Measurements from ENCODE around the gene TBC1D22A.

TBC1D22A gene

DNA sequence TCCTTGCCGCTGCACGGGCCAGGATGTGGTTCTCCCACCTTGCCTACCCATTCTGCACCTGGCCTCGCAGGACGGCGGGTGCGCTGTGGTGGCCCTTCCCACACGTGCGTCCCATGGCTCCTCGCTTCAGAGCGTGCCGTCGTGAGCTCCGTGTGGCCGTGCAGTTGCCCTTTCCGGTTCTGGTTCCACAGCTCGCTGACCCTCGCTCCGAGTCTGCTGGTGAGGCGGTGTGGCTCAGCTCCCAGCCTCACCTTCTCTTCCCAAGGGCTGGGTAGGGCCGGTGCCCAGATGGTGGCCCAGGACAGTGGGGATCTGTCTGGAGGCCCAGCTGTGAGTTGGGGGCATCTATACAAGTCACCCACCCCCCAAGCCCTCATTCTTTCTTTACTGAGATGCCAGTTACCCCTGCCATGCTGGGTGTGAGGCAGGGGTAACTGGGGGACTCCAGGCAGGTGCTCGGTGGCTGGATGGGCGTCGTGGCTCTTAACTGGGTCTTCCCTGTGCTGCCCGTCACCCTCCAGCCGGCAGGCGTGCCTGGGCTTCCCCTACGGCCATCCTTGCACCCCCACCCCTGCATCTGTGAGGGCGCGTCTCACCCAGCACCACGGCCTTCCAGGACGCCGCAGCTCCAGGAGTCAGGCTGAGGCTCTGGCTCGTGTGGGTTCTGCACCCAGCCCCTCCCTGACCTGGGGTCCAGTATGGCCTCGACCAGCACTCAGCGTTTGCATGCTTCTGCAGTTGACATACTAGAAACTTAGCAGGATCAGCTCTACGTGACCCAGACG lies 395.2 kb downstream of the TBC1D22A start:
- Mint-ChIP-seq H3K9me3 (no peaks in the 10 kb centered on the region), H3K36me3 (ENCODE audit: low read depth) (no peaks in the 10 kb centered on the region), H3K27ac (no peak overlapping the region), H3K4me3 (no peak overlapping the region), H3K4me1 (ENCODE audit: low read depth) (no peaks in the 10 kb centered on the region), H3K27me3 (ENCODE audit: low read depth) (no peaks in the 10 kb centered on the region)

DNA sequence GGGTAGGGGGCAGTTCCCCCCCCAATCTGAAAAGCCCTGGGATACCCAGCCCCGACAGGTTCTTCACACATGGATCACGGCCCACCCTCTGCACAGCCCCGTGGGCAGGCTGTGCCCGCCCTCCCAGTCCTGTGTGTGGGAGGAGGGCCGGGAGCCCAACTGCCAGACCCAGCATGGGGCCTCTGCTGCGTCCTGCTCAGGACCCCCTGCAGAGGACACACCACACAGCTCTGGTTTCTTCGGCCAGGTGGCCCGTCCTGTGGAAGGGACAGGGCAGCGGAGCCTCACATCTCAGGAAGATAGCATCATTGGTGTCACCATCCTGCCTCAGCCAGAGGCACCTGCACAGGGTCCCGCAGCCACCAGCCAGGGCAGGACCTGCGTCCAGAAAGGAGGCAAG lies 396.0 kb downstream of the TBC1D22A start:
- no peak overlapping the region for H3K4me3 Mint-ChIP-seq
- no peaks in the 10 kb centered on the region for H3K9me3 Mint-ChIP-seq
- no peaks in the 10 kb centered on the region for H3K4me1 Mint-ChIP-seq (ENCODE audit: low read depth)
- H3K27ac Mint-ChIP-seq: no peak overlapping the region
- no peaks in the 10 kb centered on the region for H3K36me3 Mint-ChIP-seq (ENCODE audit: low read depth)
- H3K27me3 Mint-ChIP-seq (ENCODE audit: low read depth): no peaks in the 10 kb centered on the region

DNA sequence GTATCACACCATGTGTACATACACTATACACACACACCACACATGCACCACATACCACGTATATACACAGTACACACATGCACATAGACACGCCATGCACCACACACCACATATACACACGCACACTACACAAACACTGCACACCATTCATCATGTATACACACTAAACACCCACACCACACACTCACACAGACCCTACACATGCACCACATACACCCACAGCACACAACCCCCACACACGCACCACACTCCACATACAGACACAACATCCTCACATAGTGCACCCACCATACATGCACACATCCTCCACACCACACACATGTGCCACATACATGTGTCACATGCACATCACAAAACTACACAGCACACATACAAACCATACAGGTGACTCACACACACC lies 397.1 kb downstream of the TBC1D22A start:
- Mint-ChIP-seq H3K4me1 (ENCODE audit: low read depth) (no peaks in the 10 kb centered on the region), H3K9me3 (no peaks in the 10 kb centered on the region)

DNA sequence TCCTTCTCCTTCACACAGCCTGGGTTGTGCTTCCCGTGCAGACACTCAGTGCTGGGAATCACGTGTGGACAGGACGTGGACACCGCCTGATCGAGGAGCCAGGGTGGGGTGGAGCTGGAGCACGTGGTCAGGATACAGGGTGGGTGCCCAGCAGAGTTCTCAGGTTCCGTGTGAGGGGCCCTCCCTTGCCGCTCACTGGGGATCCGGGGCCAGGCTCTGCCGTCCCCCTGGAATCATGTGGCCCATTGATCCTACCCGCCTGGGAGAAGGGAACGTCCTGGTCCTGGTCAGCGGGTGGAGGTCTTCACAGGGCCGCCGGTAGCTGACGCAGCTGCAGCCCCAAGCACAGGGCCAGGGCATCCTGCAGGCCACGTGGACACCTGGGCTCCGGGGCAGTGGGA lies 397.7 kb downstream of the TBC1D22A start:
- no peak overlapping the region for H3K27ac Mint-ChIP-seq

More for the DNA sequence above, 397.1 kb downstream of the TBC1D22A start:
- no peaks in the 10 kb centered on the region for H3K27me3 Mint-ChIP-seq (ENCODE audit: low read depth)
- H3K27ac Mint-ChIP-seq: no peak overlapping the region
- H3K4me3 Mint-ChIP-seq: no peak overlapping the region
- no peaks in the 10 kb centered on the region for H3K36me3 Mint-ChIP-seq (ENCODE audit: low read depth)

DNA sequence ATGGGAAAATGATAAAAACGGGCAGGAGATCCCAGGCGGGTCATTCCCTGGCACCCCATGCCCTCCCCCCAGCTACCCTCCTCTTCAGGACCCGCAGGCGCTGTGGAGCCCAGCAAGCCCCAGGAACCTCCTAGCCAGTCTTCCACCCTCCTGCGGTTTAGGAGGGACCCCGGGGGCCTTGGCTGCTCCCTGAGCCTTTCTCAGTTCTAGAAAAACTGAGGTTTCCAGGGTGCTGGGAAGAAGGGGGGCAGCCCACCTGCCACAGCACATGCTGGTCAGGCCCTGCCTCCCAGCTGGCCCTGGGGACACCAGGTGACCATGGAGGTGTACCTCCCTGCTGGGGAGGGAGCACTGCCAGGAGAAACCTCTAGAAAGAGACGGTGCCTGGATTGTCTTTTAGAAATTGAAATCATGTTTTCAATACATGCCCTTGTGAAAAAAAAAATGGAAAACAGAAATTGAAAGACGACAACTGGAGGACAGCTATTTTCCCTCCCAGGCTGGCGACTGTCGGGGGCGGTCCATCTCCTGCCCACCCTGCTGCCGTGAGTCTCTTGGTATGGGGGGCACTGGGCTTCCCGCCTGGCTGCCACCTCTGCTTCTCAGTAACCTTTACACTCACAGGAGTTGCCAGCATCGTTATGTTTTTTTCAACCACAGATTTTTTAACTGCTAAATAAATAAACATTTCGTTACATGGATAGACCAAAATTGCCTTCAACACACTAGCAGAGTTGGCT lies 398.5 kb downstream of the TBC1D22A start:
- H3K4me3 Mint-ChIP-seq: no peak overlapping the region
- no peaks in the 10 kb centered on the region for H3K9me3 Mint-ChIP-seq
- no peak overlapping the region for H3K27ac Mint-ChIP-seq
- H3K4me1 Mint-ChIP-seq (ENCODE audit: low read depth): no peaks in the 10 kb centered on the region
- no peaks in the 10 kb centered on the region for H3K27me3 Mint-ChIP-seq (ENCODE audit: low read depth)
- H3K36me3 Mint-ChIP-seq (ENCODE audit: low read depth): no peaks in the 10 kb centered on the region

More for the DNA sequence above, 397.7 kb downstream of the TBC1D22A start:
- Mint-ChIP-seq H3K9me3 (no peaks in the 10 kb centered on the region), H3K4me3 (no peak overlapping the region), H3K4me1 (ENCODE audit: low read depth) (no peaks in the 10 kb centered on the region), H3K27me3 (ENCODE audit: low read depth) (no peaks in the 10 kb centered on the region), H3K36me3 (ENCODE audit: low read depth) (no peaks in the 10 kb centered on the region)

DNA sequence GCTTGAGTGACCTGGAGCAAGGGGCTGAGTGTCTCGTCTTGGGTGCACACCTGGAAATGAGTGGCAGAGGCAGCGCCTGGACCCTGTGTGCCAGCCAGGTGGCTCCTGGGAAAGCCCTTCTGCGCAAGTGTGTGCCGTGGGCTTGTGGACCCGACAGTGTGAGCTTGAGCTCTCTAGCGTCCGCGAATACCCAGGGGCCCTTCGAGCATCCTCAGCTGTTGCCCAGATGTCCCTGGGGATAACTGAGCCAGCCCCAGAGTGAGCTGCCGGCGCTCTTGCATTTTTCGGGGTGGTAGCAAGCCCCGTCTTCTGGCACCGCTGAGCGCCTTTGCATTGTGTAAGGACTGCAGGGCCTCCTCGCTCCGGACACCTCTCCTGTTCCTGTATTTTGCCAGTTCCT lies 399.2 kb downstream of the TBC1D22A start:
- no peaks in the 10 kb centered on the region for H3K9me3 Mint-ChIP-seq
- no peaks in the 10 kb centered on the region for H3K27me3 Mint-ChIP-seq (ENCODE audit: low read depth)
- H3K36me3 Mint-ChIP-seq (ENCODE audit: low read depth): no peaks in the 10 kb centered on the region
- H3K27ac Mint-ChIP-seq: no peak overlapping the region
- no peaks in the 10 kb centered on the region for H3K4me1 Mint-ChIP-seq (ENCODE audit: low read depth)
- no peak overlapping the region for H3K4me3 Mint-ChIP-seq

DNA sequence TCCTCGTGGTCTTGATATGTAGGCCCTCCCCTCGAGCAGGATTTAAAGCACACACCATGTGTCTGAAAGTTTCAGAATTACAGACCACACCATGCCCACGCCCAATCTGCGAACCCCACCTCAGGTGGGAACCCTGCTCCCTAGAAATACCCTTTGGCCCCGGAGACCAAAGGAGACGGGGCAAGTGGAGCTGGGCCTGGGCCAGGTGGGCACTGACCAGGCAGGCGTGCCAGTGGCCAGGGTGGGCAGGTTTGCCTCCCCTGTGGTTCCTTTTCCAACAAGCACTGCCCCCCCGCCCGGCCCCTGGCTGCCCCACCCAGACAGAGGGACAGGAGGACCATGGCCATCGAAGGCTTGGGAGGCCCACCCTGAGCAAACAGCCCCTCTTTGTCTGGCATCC lies 400.4 kb downstream of the TBC1D22A start:
- Mint-ChIP-seq H3K27me3 (ENCODE audit: low read depth) (no peaks in the 10 kb centered on the region), H3K4me1 (ENCODE audit: low read depth) (no peaks in the 10 kb centered on the region), H3K9me3 (no peaks in the 10 kb centered on the region), H3K4me3 (no peak overlapping the region), H3K27ac (no peak overlapping the region), H3K36me3 (ENCODE audit: low read depth) (no peaks in the 10 kb centered on the region)

DNA sequence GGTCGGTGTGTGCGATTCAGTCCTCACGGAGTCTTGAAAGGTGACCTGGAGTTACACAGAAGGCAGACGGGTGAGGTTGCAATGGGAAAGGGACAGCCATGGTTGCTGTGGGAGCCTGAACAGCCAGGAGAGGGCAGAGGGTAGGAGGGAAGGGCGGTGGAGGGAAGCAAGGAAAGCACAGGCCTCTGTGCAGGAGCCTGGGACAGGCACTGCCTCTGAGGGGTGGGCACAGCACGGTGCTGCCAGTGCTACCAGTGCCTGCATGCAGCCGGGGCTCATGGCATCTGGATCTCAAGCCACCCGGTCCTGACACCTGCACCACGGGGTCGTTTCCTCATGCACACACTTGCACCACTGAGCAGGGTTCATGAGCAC lies 401.0 kb downstream of the TBC1D22A start:
- H3K4me3 Mint-ChIP-seq: no peak overlapping the region
- no peaks in the 10 kb centered on the region for H3K36me3 Mint-ChIP-seq (ENCODE audit: low read depth)
- H3K27me3 Mint-ChIP-seq (ENCODE audit: low read depth): no peaks in the 10 kb centered on the region
- no peak overlapping the region for H3K27ac Mint-ChIP-seq
- H3K4me1 Mint-ChIP-seq (ENCODE audit: low read depth): no peaks in the 10 kb centered on the region
- H3K9me3 Mint-ChIP-seq: no peaks in the 10 kb centered on the region

DNA sequence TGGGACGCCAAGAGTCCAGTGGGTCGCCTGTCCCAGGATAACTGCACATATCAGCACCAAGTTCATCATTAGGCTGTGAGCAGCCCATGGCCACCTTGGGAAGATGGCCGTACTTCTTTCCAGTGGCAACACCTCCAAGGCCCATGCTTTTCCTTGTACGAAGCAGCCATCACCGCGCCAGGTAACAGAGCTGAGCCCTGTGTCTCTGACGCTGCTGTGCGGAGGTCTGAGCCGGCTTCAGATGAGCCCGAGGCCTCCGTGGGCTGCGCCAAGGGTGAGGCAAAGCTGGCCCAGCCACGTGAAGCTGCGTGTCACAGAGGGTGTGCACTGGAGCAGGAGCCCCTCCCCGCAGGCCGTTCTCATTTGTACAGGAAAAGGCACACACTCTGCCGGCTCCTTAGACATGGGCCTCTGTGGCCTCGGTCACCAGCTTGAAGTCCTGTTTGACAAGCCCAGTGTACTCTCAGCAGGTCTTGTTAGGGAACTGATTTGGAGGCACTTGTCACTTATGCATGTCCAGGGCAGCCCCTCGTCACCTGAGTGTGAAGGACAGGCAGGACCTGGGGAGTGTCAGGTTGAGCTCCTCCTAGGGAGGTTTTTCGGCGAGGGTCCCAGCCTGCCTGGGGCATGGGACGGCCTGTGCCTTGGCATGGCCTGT lies 401.5 kb downstream of the TBC1D22A start:
- Mint-ChIP-seq H3K4me1 (ENCODE audit: low read depth) (no peaks in the 10 kb centered on the region), H3K27ac (no peak overlapping the region), H3K36me3 (ENCODE audit: low read depth) (no peaks in the 10 kb centered on the region), H3K27me3 (ENCODE audit: low read depth) (no peaks in the 10 kb centered on the region), H3K4me3 (no peak overlapping the region), H3K9me3 (no peaks in the 10 kb centered on the region)

DNA sequence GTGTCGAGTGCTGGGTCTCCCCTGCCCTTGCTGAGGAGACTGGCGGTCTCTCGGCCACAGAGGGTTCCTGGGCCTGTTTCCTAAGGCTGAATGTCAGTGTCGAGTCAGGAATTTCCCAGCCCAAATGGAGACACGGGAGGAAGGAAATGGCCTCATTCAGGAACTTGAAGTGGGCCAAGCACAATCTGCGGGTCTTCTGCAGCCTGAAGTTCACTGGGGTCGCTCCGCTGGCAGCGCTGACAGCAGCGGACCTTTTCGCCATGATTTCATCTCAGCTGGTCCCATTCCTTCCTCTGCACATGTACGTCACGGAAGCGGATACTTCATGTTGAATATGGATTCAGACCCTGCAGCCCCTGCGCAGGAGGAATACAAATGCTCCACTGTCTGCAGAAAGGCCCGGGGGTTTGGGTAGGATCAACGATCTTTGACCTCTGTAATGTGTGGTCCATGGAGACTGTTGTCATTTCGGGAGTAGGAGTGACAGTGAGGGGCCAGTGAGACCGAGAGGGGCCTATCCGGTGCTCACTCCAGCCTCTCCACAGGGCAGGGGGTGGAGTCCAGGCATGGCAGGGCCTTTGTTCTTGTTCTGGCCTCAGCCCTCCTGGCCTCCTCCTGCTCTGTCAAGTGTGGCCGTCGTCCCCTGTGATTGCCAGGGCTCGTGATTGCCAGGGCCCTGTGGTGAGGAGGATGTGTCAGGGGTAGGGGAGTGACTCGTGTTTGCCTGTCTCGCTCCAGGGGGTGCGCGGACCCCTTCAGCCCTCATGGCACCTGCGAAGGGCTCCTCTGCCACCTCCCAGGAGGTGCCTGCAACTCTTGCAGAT lies 402.3 kb downstream of the TBC1D22A start:
- Mint-ChIP-seq H3K9me3 (no peaks in the 10 kb centered on the region), H3K36me3 (ENCODE audit: low read depth) (no peaks in the 10 kb centered on the region), H3K27me3 (ENCODE audit: low read depth) (no peaks in the 10 kb centered on the region), H3K4me1 (ENCODE audit: low read depth) (no peaks in the 10 kb centered on the region), H3K27ac (no peak overlapping the region), H3K4me3 (no peak overlapping the region)

DNA sequence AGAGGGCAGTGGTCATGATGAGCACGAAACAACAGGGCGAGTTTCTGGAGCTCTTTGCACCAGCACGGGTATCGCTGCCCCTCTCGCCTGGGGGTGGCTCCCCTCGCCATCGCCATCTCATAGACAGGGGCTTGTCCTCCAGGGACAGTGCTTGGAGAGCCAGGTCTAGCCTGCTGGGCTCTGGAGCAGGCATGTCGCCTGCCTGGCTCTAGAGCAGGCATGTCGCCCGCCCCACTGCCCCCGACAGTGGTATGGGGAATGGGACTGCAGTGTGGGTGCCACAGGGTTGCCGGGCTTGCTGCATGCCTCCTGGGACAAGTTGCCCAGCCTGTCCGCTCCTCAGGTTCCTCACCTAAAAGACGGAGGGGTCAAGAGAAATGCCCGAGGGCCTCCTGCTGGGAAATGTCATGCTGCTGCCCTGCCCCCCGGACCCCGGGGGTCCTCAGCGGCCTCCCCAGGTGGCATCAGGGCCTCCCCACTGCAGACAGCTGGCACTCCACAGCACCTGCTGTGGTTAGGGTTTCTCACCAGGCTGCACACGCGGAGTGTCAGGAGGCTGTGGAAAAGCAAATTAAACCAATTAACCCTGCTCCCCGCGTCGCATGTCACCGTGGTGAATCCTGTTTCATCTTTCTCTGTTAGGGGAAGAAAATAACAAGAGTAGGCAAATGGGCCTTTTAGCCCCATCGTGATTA lies 403.0 kb downstream of the TBC1D22A start:
- H3K27me3 Mint-ChIP-seq (ENCODE audit: low read depth): no peaks in the 10 kb centered on the region
- H3K4me3 Mint-ChIP-seq: no peak overlapping the region
- no peaks in the 10 kb centered on the region for H3K36me3 Mint-ChIP-seq (ENCODE audit: low read depth)
- H3K27ac Mint-ChIP-seq: no peak overlapping the region
- no peaks in the 10 kb centered on the region for H3K9me3 Mint-ChIP-seq
- H3K4me1 Mint-ChIP-seq (ENCODE audit: low read depth): no peaks in the 10 kb centered on the region

DNA sequence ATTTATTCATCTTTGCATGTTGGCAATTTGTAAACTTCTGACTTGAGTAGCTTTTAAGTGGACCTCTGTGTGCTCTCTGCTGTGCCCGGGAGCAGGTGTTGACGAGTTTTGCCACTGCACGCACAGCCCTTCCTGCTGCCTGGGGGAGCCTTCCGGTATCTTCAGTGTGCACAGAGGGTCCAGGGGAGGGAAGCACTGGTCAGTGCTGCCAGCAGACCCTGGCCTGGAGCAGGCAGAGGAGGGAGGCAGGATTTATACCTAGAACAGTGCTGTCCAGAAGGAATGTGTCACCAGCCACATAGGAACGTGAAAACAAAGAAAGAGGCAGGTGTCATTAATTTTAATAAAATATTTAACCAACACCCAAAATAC lies 403.6 kb downstream of the TBC1D22A start:
- Mint-ChIP-seq H3K27me3 (ENCODE audit: low read depth) (no peaks in the 10 kb centered on the region), H3K36me3 (ENCODE audit: low read depth) (no peaks in the 10 kb centered on the region), H3K4me3 (no peak overlapping the region), H3K4me1 (ENCODE audit: low read depth) (no peaks in the 10 kb centered on the region), H3K9me3 (no peaks in the 10 kb centered on the region), H3K27ac (no peak overlapping the region)

DNA sequence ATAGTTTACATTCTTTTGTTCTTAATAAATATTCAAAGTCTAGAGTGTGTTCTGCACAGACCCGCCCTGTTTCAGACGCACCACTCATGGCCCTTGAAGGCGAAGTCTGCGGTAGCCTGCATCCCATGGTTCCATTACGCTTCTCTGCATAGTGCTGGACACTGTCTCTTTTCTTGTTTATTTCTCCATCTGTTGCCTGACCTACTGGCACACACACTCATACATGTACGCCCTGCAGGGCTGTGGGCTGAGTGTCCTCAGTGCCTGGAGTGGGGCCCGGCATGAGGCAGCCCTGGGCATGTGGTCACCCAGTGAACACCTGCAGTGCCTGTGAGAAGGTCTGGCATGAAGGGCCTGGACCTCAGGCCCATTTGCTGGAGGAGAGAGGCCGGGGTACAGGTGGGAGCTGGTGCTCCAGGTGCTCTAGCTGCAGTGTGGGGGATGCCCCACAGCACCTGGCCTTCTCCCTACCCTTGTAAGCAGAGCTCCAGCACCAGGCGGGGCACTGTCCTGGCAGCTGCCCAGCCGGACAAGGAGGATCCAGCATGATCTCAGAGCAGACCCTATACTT lies 404.1 kb downstream of the TBC1D22A start:
- no peak overlapping the region for H3K27ac Mint-ChIP-seq
- no peaks in the 10 kb centered on the region for H3K4me1 Mint-ChIP-seq (ENCODE audit: low read depth)
- no peak overlapping the region for H3K4me3 Mint-ChIP-seq
- H3K27me3 Mint-ChIP-seq (ENCODE audit: low read depth): no peaks in the 10 kb centered on the region
- no peaks in the 10 kb centered on the region for H3K36me3 Mint-ChIP-seq (ENCODE audit: low read depth)
- no peaks in the 10 kb centered on the region for H3K9me3 Mint-ChIP-seq

DNA sequence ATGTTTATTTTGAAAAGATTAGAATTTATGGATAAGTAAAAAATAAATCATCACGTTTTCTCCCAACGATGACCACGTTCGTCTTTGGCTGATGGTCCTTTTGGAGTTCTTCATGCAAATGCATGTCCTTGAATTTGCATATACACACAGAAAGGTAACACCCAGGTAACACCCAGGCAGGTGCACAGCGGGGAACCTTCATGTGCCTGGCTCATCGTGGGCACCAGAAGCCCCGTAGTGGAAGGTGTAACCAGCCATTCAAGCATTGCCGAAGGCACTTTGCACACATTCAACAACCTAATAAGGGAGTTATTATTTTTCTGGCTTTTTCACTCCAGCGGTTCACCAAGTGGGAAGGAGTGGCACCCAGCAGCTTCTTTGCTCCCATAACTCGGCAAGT lies 404.6 kb downstream of the TBC1D22A start:
- Mint-ChIP-seq H3K9me3 (no peaks in the 10 kb centered on the region), H3K4me3 (no peak overlapping the region), H3K27ac (no peak overlapping the region), H3K27me3 (ENCODE audit: low read depth) (no peaks in the 10 kb centered on the region), H3K4me1 (ENCODE audit: low read depth) (no peaks in the 10 kb centered on the region), H3K36me3 (ENCODE audit: low read depth) (no peaks in the 10 kb centered on the region)

All from T-helper 1 cell treated with Interleukin-12 subunit alpha and Interleukin-12 subunit beta and Interleukin-4 antibody, amounts not matched to agents 30 μg/mL and 1 μg/mL, for 36 hours (primary cell).